ENCODE data around the gene ACE.

GRCh38 chr17:63519972-63520882, 43.4 kb downstream of the ACE start:
- no peak for TF ChIP-seq POLR2A (IDR thresholded peaks at IDR 0.05)
- TF ChIP-seq, protein P1, sequence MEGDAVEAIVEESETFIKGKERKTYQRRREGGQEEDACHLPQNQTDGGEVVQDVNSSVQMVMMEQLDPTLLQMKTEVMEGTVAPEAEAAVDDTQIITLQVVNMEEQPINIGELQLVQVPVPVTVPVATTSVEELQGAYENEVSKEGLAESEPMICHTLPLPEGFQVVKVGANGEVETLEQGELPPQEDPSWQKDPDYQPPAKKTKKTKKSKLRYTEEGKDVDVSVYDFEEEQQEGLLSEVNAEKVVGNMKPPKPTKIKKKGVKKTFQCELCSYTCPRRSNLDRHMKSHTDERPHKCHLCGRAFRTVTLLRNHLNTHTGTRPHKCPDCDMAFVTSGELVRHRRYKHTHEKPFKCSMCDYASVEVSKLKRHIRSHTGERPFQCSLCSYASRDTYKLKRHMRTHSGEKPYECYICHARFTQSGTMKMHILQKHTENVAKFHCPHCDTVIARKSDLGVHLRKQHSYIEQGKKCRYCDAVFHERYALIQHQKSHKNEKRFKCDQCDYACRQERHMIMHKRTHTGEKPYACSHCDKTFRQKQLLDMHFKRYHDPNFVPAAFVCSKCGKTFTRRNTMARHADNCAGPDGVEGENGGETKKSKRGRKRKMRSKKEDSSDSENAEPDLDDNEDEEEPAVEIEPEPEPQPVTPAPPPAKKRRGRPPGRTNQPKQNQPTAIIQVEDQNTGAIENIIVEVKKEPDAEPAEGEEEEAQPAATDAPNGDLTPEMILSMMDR (IDR thresholded peaks at IDR 0.05) = no peak
